Right renal cortex interstitium (tissue), 3 donors: Measurements from ENCODE around the gene CHN1. TPM values are rescaled to one million over a fixed set of nuclear protein-coding genes. Genes with fewer than 3 reads are reported as not detected.

ENCODE experiments used
- DNase-seq, 3 donors: peaks; one replicate each; pipeline ENCODE4 v3.0.0-alpha.2; 2013; ENCODE audit warnings: low read depth in 3 of 3, low spot score in 2 of 3
- polyA plus RNA-seq, 3 donors: library from polyadenylated mRNA; unstranded; fragments of 120-200 nt; gene quantifications; one replicate each; pipeline ENCODE4 v1.2.1, GENCODE V29; 2013; ENCODE audit not compliant: insufficient read length in 3 of 3

CHN1 gene
- polyA plus RNA-seq, 3 donors = 29.3 to 32.1 (median 31.4) TPM

DNA sequence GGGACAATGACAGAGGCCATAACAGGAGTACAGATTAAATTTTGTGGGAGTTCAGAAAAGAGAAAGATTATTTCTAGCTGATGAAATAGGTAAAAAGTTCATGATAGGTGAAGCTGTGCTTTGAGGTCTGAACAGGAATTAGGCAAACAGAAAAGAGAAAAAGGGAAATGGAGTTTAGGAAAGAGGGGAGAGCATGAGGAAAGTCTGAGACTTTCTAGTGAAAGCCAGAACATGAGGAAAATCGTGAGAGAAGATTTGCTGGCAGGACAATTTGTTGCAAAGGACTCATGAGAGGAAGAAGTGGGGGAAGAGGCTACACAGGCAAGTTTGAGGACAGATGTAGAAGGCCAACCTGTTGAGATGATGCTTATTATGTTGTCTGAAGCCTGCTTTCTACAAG, 6.3 kb upstream of the CHN1 start:
- no peak for DNase-seq

DNA sequence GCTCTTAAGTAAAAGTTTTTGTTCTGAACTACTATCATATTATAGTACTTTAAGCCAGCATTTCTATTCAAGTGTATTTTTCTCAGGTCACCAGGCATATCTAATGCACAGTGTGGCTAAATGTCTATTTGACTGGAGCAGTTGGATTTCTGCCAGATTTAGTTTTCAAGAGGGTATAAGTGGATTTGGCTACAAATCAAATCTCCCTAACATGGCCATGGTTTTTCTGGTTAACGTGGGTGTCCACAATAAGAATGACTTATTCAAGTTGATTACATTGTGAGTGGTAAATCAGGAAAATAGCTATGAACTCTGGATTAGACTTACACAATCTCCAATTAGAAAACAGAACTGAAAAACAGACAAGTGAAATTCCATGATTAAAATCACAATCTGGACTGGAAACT, 5.7 kb upstream of the CHN1 start:
- no peak for DNase-seq

DNA sequence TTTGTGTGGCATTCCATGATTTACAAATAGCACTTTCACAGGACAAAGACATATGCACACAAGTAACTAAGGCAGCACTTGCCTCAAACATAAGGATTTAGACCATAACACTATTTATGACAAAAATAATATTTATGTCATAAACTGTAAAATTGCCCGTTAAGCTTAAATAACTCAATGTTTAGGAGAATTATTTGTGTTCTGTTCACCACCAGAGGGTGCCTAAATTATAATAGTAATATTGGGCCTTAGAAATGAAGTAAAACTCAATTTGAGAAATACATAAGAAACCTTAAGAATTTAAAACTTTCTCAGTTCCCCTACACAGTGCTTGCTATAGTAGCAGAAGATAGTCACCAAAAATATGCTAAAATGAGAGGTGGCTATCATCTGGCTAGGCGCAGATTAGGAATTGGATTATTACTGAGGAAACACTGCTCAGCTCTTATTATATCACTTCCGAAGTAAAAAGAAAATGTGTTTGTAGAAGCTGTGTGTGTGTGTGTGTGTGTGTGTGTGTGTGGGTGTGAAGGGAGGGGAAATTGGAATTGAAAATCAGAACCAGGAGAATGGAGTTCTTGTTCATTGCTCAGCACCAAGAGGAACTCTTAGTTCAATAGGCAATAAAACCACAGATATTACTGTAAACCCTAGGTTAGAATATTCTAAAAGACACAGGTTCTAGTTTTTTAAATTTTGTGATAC, 4.9 kb upstream of the CHN1 start:
- no peak for DNase-seq

DNA sequence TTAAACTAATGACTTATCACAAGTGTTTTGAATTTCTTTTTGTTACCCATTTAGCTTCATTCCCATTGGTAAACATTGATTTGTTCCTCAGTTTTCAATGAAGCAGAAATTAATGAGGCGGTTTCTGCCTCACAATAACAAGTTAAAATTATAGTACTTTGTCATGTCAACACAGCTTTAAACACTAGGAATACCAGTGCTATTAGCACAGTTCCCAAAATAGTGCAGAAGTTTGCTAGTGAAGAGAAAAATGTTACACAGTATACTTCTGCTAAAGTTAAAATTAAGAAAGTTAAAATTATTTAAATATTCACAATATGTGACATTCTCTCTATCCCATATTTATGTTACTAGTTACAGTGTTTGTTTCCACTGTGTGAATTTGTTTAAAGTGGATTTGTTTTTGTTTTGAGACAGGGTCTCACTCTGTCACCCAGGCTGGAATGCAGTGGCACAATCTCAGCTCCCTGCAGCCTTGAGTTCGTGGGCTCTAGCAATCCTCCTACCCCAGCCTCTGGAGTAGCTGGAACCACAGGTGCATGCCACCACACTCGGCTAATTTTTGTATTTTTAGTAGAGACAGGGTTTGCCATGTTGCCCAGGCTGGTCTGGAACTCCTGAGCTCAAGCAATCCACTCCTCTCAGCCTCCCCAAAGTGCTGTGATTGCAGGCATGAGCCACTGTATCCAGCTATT, 3.8 kb upstream of the CHN1 start:
- no peak for DNase-seq

DNA sequence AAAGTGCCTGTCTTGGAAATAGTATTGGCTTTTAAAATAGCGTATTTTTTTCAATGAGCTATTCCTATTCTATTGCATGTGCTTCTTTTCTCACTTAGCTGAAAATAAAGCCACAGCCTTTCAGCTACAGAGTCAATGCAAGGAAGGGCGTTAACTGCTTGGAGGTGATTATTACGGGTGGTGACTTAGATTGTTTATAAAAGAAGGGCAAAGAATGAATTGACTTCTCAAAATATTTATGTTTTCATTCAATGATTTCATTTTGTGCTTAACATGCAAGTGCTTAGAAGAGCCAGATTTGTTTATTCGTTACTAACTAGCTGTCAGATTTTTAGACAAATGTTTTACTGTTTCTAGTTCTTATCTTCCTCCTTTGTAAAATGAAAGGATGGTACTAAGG, 2.8 kb upstream of the CHN1 start:
- DNase-seq = no peak

DNA sequence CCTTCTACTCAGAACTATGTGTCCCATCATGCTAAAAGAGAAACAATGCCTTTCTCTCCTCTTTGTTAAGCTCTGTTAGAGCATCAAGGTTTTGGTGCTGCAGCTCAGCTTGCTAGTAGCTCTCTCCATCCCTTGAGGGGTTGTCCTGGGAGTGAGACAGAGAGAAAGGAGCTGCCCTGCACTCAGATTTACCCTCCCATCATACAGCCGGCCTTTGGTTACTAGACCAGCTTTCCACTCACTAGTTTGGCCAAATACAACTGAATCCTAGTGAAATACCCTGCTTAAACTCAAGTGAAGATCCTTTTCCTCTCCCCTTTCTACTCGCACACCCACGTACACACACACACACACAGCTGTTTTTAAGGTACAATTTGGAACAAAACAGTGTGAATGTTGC, 2.3 kb upstream of the CHN1 start:
- no peak for DNase-seq

DNA sequence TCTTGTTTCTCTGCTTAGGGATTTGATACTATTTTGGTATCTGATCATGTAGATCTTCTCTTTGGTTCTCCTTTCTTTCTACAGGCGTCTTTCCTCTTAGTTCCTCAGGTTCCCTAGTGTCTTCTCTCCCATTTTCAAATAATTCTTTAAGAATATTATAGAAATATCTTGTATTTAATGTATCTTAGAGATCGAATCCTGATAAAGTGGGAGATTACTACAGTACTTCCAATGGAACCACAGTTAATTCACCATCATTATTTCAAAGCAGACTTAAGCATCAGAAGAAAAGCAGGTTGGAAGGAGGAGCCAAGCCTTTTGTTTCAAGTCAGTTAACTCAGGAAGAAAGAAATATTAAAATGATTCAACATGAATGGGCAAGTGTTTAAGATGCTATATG, 1.1 kb upstream of the CHN1 start:
- no peak for DNase-seq

DNA sequence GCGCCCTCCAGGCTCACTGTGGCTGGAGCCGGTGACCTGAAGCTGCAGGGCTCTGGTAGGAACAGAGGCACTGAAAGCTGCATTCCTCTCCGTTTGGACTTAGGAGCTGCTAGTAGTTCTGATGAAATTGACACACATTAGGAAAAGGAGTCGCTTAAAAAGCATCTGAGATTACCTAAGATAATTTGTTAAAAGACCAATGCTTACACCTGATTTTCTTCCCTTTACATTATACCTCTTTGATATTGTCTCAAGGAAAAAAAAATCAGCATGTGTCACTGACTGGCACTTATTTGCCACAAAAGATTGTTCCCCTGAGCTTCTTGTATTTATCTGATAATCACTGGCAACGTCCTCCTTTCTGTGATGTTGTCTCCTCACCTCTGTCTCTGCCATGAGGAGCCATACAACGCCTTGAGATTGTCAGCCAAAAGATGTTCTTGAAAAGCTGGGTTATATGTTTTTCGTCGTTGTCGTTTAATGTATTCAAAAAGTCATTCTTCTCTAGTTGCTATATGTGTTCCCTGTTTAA, 618 bp upstream of the CHN1 start:
- DNase-seq = no peak

DNA sequence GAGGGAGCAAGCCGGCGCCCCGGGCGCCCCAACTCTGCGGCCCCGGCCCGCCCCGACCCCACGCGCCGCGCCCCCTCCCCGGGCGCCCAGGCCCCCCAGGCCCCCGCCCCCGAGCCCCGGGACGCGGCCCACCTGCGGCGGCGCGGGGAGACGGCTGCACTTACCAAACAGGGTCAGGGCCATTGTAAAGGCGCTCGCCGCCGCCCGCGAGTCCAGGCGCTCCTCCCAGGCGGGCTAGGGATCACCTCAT, 526 bp downstream of the CHN1 start:
- peak in 1 of 3 donors; percentile 10 for DNase-seq

DNA sequence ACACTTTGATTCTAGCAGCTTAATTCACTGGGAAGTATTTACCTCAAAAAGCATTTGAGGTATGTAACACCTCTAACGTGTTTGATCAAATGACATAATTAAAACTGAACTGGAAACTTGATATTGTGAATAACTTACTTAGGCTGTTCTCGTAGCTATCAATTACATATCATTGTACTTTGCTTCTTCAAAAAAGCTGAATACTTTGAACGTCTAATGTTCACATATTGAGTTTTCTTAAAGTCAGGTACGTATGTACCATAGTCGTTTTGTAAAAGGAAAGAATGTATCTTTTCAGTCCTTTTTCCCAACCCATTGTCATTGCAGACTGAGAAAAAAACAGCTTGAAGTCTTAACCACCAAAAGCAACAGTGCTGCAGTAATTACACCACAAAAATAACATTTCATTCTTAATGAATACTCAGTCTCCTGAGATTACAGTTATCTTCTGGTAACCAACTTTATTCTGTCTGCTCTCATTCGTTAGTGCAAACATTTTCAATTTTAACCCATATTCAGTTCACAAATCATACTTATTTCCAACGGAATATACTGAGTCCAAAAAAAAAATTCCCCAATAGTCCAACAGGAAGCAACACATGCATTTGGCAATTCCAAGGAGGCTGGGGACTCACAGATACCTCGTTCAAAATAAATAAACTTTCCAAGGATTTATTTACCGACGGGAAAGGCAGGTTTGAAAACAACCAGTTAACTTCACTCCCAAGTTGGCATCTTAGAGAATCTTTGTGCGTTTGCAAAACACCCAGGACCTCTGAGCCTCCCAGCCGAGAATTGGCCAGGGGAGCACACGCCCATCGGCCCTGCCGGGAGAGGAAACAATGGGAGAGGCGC, 1.1 kb downstream of the CHN1 start:
- peak in 1 of 3 donors; percentile 32 for DNase-seq

DNA sequence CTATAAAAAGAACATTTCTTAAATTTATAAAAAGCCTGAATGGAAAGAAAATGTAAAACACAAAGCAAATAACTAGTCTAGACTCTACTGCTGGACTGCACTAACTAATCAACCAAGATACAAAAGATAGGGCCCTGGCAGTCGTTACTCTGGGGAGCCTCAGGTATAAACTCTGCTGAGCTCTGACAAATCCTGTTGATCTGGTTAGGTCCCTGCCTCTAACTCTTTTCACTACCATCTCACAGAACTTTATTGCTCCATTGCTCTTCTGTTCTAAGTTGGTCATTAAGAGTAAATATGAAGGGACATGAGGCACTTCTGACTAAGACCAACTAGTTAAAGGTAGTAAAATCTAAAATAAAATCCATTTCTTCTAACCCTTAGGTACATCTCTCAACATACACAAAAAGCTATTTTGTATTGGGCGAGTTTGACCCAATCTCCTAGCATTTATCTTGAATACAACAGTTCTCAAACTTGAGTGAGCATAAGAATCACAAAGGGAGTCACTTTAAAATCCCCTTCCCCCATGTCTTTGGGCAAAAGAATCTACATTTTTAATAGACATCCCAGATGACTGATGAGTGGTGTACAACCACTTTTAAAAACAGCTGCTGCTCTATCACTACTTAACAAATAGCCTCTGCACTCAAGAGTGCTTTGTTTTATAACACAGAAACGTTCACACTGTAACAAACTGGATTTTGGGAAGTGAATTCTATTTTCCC, 2.5 kb downstream of the CHN1 start:
- no peak for DNase-seq

DNA sequence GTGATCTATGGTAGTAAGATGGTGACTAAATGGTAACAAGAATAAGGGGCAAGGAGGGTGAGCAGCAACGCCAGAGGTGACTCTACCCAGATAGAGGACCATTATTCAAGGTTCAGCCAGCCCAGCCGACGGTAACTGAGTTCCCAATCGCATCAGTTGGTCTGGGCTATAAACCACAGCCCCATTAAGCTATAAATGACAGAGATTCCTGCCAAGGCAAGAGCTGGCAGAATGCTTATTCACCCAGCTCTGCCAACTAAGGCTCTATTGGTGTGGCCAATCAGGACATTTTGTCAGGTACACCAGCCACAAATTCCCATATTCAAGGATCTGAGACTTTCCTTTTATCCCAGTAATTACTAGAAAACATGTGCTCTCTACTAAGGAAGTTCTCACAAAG, 3.6 kb downstream of the CHN1 start:
- DNase-seq = no peak

DNA sequence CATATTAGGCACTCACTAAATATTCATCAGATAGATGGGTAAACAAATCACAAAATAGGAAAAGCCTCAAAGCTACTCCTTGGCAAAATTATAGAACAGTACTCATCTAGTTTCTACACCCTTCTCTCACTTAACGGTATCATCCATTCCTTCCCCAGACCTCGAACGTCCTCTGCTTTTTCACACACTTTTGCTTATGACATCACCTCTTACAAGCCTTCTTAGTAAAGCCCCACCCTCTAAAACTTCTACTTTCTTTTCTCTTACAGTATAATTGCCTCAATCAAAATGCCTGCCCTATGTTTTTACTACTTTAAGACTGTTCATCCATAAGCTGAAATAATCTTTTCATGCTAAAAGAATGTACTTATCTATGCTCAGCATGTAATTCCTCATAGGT, 8.1 kb downstream of the CHN1 start:
- no peak for DNase-seq

DNA sequence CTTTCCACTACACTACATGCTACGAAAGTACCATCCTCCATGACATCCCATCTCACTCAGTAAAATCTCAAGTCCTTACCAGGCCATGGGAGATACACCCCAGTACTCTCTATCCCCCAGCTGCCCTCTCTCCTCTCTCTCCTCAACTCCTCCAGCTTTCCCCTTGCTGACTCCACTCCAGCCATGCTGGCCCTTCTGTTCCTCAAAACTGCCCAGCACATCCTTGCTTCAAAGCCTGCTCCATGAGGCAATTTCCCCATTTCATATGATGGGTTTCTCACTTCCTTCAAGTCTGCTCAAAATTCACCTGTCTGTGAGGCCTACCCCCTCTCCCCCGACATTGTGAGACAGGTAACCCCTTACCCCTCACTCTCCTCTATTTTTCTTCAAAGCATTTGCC, 8.6 kb downstream of the CHN1 start:
- DNase-seq = no peak

DNA sequence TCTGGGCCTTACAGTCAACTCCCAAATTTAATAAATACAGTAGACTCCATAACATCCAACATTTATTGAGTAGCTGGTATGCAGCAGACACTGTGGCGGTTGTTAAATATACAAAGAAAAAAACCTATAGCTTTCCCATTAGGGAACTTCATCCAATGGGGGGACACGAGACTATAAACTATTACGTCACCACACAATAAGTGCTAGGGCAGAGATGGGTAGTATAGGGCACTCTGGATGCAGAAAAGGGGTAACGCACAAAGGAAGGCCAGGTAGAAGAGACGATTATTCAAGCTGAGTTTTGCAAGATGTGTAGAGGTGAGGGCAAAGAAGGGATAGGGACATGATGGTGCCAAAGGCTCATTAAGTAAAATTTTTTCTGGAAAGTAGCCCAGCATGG, 10.8 kb downstream of the CHN1 start:
- DNase-seq = no peak

DNA sequence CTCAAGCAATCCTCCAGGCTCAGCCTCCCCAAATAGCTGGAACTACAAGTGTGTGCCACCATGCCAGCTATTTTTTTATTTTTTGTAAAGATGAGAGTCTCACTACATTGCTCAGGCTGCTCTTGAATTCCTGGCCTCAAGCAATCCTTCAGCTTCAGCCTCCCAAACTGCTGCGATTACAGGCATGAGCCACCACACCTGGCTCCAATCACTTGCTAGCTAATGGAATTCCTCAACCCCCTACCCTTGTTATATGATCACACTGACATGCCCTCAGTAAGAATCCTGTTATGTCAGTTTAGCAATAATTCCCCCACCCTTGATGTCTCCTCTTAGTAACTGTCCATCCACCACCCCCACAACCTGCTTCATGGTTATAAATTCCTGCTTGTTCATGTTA, 12.3 kb downstream of the CHN1 start:
- DNase-seq = no peak

DNA sequence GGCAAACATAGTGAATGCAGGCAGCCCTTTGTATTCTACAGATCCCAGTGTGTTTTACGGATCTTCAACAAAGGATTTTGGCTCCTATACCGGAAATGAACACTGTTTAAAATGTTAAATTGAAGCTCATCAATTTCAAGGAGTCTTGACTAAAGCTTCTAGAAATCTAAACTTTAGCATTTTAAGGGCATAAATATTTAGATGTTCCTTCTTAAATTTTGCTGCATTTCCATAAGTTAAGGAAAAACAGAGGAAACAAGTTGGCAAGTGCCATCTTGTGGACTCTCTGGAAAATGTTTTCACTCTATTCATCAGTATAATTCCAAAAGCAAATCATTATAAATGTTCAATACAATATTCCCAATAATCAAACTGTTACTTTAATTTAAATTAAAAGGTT, 19.6 kb downstream of the CHN1 start:
- DNase-seq = no peak

DNA sequence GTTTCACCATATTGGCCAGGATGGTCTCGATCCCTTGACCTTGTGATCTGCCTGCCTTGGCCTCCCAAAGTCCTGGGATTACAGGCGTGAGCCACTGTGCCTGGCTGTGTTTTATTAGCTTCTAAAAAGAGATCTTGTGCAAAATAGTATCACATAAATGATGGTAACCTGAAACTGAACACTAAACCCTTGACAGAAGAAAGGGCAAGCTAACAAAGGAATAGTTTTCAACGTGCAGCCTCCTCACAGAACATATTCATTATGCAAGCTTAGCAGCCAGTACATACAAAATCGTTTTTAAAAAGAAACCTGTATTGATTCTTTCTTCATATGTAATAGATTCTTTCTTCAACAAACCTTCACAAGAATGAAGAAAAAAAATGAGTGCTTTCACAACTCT, 20.6 kb downstream of the CHN1 start:
- DNase-seq = no peak

DNA sequence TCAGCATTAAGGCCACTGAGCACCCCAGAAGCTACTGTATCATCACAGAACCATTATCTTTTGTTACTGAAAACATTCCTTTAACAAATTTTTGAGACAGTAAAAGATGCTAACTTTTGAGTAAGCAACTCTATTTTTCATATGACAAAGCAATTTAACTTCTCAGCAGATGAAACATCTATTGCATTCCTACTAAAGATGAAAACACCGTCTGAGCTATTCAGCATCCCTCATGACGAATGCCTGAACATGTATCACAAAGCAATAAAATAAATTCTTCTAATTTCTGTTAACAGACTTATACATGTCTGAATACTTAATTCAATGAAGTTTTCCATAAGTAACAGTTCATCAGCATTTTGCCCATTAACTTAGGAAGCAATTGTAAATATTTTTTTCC, 23.9 kb downstream of the CHN1 start:
- no peak for DNase-seq

DNA sequence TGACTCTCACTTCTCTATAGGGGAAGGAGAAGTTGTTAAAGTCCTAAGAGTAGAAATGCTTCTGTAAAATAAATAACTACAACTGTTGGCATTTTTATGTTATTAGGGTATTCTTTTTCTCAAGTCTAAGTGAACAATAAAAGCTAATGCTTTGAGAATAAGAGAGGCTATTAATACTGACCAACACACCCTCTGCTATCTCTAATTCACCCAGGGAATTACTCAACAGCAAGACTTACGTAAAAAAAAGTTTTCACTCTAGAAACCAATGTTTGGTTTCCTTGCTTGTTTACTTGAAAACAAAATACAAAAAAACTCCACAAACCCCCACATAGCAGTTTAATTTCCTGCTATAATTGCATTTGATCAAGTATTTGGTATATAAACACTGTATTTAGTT, 25.2 kb downstream of the CHN1 start:
- no peak for DNase-seq

DNA sequence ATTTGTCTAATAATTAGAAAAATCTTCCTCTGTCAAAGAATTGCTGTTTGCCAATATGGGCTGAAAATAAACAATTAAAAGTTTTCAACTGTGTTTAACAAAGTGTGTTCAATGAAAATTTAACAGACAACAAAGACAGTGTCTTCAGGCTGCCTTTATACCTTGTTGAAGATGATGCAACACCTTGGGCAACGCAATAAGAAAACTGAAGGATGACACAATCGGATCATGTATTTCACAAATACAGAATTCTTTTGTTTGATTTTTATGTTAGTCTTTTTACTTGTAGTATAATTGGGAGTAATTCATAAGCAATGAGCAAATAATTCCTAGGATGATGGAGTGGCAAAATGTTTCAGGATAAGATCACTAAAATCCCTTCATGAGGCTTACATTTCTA, 27.8 kb downstream of the CHN1 start:
- DNase-seq = no peak
